SK-N-SH (cell line): ENCODE results near the gene MAP1A. TPM values are rescaled to one million over a fixed set of nuclear protein-coding genes. Genes with fewer than 3 reads are reported as not detected.

Source experiments
- CTCF ChIA-PET: fragments of 300-600, 350-600 bp; formaldehyde crosslinking; extraction: SDS; loops from one replicate; lab custom pipeline; 2021; lab: Yijun Ruan, JAX
- POLR2A ChIA-PET: fragments of 350-600 bp; sonication (Branson Sonifier 250); formaldehyde crosslinking; extraction: SDS; loops from one replicate; lab custom pipeline; 2020; ENCODE audit warnings: antibody characterized with exemption, inconsistent platforms; lab: Yijun Ruan, JAX
- DNase-seq: peaks from one replicate; pipeline ENCODE4 v3.0.0; 2012
- H2AFZ ChIP-seq: fragments of 200-600 bp; sonication (generic); 2 replicates; pipeline ENCODE4 v1.8.1; 2016; ENCODE audit warnings: antibody characterized with exemption, mild to moderate bottlenecking, low read depth
- H3F3A ChIP-seq: fragments of 200-600 bp; sonication (generic); replicated peaks from 2 replicates; pipeline ENCODE3; 2016; ENCODE audit warnings: antibody characterized with exemption, mild to moderate bottlenecking; ENCODE audit not compliant: insufficient read depth
- H3K27ac ChIP-seq, 2 experiments: fragments of 200-500 bp in 1 of 2; fragments of 200-600 bp in 1 of 2; sonication (Bioruptor generic) in 1 of 2; sonication (generic), shearing (Covaris generic) in 1 of 2; 2 replicates each; pipeline versions ENCODE4 v1.5.1 to v1.6.1; 2014 to 2016; ENCODE audit warnings: low read depth in 2 of 2, inconsistent platforms in 1 of 2, low read length in 1 of 2, mild to moderate bottlenecking in 1 of 2, mixed read lengths in 1 of 2
- H3K27me3 ChIP-seq: fragments of 200-600 bp; sonication (generic), shearing (Covaris generic); 2 replicates; pipeline ENCODE4 v1.6.1; 2016; ENCODE audit warnings: mixed run types; ENCODE audit not compliant: insufficient read depth
- H3K36me3 ChIP-seq, 2 experiments: fragments of 200-500 bp in 1 of 2; fragments of 200-600 bp in 1 of 2; sonication (Bioruptor generic) in 1 of 2; sonication (generic) in 1 of 2; replicated peaks in 1 of 2; 2 replicates each; pipeline versions ENCODE3 to v1.5.1; 2014 to 2016; ENCODE audit warnings: low read length in 1 of 2, mild to moderate bottlenecking in 1 of 2; ENCODE audit not compliant: insufficient read depth in 2 of 2, control insufficient read depth in 1 of 2
- H3K4me1 ChIP-seq, 2 experiments: fragments of 200-500 bp in 1 of 2; fragments of 200-600 bp in 1 of 2; sonication (Bioruptor generic) in 1 of 2; sonication (generic), shearing (Covaris generic) in 1 of 2; 2 replicates each; pipeline versions ENCODE4 v1.5.1 to v1.6.1; 2014 to 2016; ENCODE audit warnings: low read depth in 1 of 2, low read length in 1 of 2, mixed run types in 1 of 2; ENCODE audit not compliant: insufficient read depth in 2 of 2, control insufficient read depth in 1 of 2
- H3K4me2 ChIP-seq: fragments of 200-600 bp; sonication (generic), shearing (Covaris generic); 2 replicates; pipeline ENCODE4 v1.6.1; 2017; ENCODE audit warnings: mixed run types
- H3K4me3 ChIP-seq, 2 experiments: fragments of 200-500 bp in 1 of 2; fragments of 200-600 bp in 1 of 2; sonication (Bioruptor generic) in 1 of 2; sonication (generic), shearing (Covaris generic) in 1 of 2; 2 replicates each; pipeline versions ENCODE4 v1.5.1 to v1.8.1; 2014 to 2016; ENCODE audit warnings: low read depth in 2 of 2, inconsistent platforms in 1 of 2, low read length in 1 of 2, mild to moderate bottlenecking in 1 of 2, mixed read lengths in 1 of 2, moderate library complexity in 1 of 2
- H3K79me2 ChIP-seq: fragments of 200-600 bp; sonication (generic); 2 replicates; pipeline ENCODE4 v1.8.1; 2017; ENCODE audit warnings: mild to moderate bottlenecking; ENCODE audit not compliant: insufficient read depth
- H3K9ac ChIP-seq: fragments of 200-600 bp; sonication (generic); 2 replicates; pipeline ENCODE4 v1.6.1; 2017; ENCODE audit warnings: mixed run types
- H3K9me2 ChIP-seq: fragments of 200-600 bp; sonication (generic); 2 replicates; pipeline ENCODE4 v1.6.1; 2017; ENCODE audit warnings: mixed run types
- H3K9me3 ChIP-seq: fragments of 200-600 bp; sonication (generic); 2 replicates; pipeline ENCODE4 v1.6.1; 2017; ENCODE audit warnings: mixed run types, mild to moderate bottlenecking, moderate library complexity
- H4K20me1 ChIP-seq: fragments of 200-600 bp; sonication (generic); 2 replicates; pipeline ENCODE4 v1.6.1; 2017; ENCODE audit warnings: mild to moderate bottlenecking, mixed run types; ENCODE audit not compliant: insufficient read depth
- CHD2 ChIP-seq: fragments of 150-350 bp; IDR thresholded peaks from 2 replicates; pipeline ENCODE4 v1.6.1; 2018; ENCODE audit warnings: low read length; ENCODE audit not compliant: partially characterized antibody
- ELF1 ChIP-seq: IDR thresholded peaks from 2 replicates; pipeline ENCODE4 v1.4.0; 2012
- FOXM1 ChIP-seq: IDR thresholded peaks from 2 replicates; pipeline ENCODE4 v1.4.0; 2012; ENCODE audit warnings: low read depth, mild to moderate bottlenecking
- GABPA ChIP-seq: IDR thresholded peaks from 2 replicates; pipeline ENCODE4 v1.4.0; 2012; ENCODE audit warnings: low read depth, mild to moderate bottlenecking
- GATA2 ChIP-seq: sonication (generic); formaldehyde crosslinking; IDR thresholded peaks from 2 replicates; pipeline ENCODE4 v1.5.0; 2020; ENCODE audit warnings: mild to moderate bottlenecking, missing genetic modification reagents
- IRF3 ChIP-seq: fragments of 150-350 bp; IDR thresholded peaks from 2 replicates; pipeline ENCODE4 v1.6.1; 2016; ENCODE audit warnings: mild to moderate bottlenecking, low read depth, low read length
- MAX ChIP-seq: IDR thresholded peaks from 2 replicates; pipeline ENCODE4 v1.4.0; 2012; ENCODE audit warnings: low read depth
- MXI1 ChIP-seq: IDR thresholded peaks from 2 replicates; pipeline ENCODE4 v1.6.1; 2012; ENCODE audit warnings: mild to moderate bottlenecking, low read depth, low read length, improper control_type of control experiment
- NRF1 ChIP-seq: IDR thresholded peaks from 2 replicates; pipeline ENCODE4 v1.6.1; 2012; ENCODE audit warnings: low read depth, mild to moderate bottlenecking, low read length
- PBX3 ChIP-seq: IDR thresholded peaks from 2 replicates; pipeline ENCODE4; 2012
- POLR2AphosphoS5 ChIP-seq: IDR thresholded peaks from 2 replicates; pipeline ENCODE4 v1.6.1; 2012; ENCODE audit warnings: low read depth, low read length
- RAD21 ChIP-seq: IDR thresholded peaks from 2 replicates; pipeline ENCODE4 v1.6.1; 2012; ENCODE audit warnings: mild to moderate bottlenecking, low read length
- RCOR1 ChIP-seq: fragments of 150-350 bp; IDR thresholded peaks from 2 replicates; pipeline ENCODE4 v1.6.1; 2017; ENCODE audit warnings: antibody characterized with exemption, low read length
- REST ChIP-seq: IDR thresholded peaks from 2 replicates; pipeline ENCODE4 v1.6.1; 2012; ENCODE audit warnings: mild to moderate bottlenecking, low read depth, low read length, moderate library complexity
- SIN3A ChIP-seq: IDR thresholded peaks from 2 replicates; pipeline ENCODE4 v1.6.1; 2012; ENCODE audit warnings: low read depth, mild to moderate bottlenecking, low read length, moderate library complexity, borderline replicate concordance
- TCF12 ChIP-seq: IDR thresholded peaks from 2 replicates; pipeline ENCODE4 v1.4.0; 2012
- YY1 ChIP-seq: IDR thresholded peaks from 2 replicates; pipeline ENCODE4 v1.4.0; 2012; ENCODE audit warnings: low read depth, mild to moderate bottlenecking
- WGBS: methylation state at CpG from one replicate; pipeline ENCODE4 v1.1.6; 2017; ENCODE audit warnings: low lambda C conversion rate; 5-methylcytosine and 5-hydroxymethylcytosine counted together
- polyA plus RNA-seq, 3 experiments: library from polyadenylated mRNA; depleted of rRNA; stranded (reverse); fragments of >200 nt; gene quantifications; 2 replicates each; pipeline ENCODE4 v1.2.3, GENCODE V29; 2012

Gene MAP1A
- polyA plus RNA-seq, 1 of the 3 experiments (the other 2 are of a cell fraction): 6.0 TPM

GRCh38 chr15:43526261-43526930, 9.0 kb downstream of the MAP1A start:
- POLR2A ChIA-PET: no interaction called here
- no peak overlapping the region for H2AFZ ChIP-seq
- H3K27ac ChIP-seq: no peak overlapping the region; a peak in 1 of 4 replicates
- CTCF ChIA-PET: interaction anchor here (1.3 to 2.1 kb wide), 3 partner anchors 8 to 12 kb away, joined by 5 to 9 read pairs (median 6); no protein-coding TSS in a partner anchor
- H3K4me1 ChIP-seq: no peaks in the 10 kb centered on the region
- DNase-seq: no peak
- WGBS: 91% methylated on average over 3 of the region's 11 CpGs
- TF ChIP-seq GABPA (no peak), RCOR1 (no peak), GATA2 (CRISPR knock-in tag) (no peak), NRF1 (no peak), REST (no peak), MXI1 (no peak), SIN3A (no peak), YY1 (no peak), RAD21 (no peak), PBX3 (no peak), ELF1 (no peak), POLR2AphosphoS5 (no peak), TCF12 (no peak), IRF3 (no peak), FOXM1 (no peak), MAX (no peak), CHD2 (no peak)
- TF ChIP-seq, all 33 proteins: peak for 0
- Histone ChIP-seq H3F3A (no peaks in the 10 kb centered on the region), H3K9ac (no peak overlapping the region), H3K4me3 (no peak overlapping the region), H3K4me2 (no peak overlapping the region), H3K79me2 (no peaks in the 10 kb centered on the region), H3K9me2 (no peaks in the 10 kb centered on the region), H4K20me1 (no peaks in the 10 kb centered on the region), H3K36me3 (peaks cover 5 to 41% of the 10 kb centered on the region in 2 experiments), H3K27me3 (no peaks in the 10 kb centered on the region), H3K9me3 (no peaks in the 10 kb centered on the region)
